HG03571 (cell line): ENCODE results near the gene ZBTB14.
A peak's percentile ranks its signal among the peaks of the same experiment; 100 is the strongest.

Experiments used
- ATAC-seq: cut with Tn5 transposase; IDR thresholded peaks from one replicate; pipeline ENCODE4 v1.9.1; 2021; ENCODE audit not compliant: unreplicated experiment

The ZBTB14 gene

GRCh38 chr18:5294457-5295230 lies 882 bp downstream of the ZBTB14 start:
- ATAC-seq, result peak; percentile 9

DNA sequence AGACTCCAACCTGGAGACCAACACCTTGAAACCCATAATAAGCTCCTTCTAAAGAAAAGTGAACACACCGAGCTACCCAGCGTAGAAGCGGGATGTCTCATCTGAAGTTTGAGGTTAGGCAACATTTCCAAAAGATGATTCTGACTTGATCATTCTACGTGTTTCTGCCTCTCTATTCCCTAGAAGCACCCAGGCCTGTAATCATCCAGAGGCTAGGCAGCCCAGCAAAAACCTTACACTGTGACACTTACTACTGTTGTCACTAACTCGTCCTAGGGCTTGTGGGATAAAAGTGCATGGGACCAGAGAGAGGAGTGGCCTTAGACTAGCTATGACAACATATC lies 1.4 kb downstream of the ZBTB14 start:
- ATAC-seq, result no peak

GRCh38 chr18:5288517-5288935 lies 7.0 kb downstream of the ZBTB14 start:
- ATAC-seq, result peak; percentile 52

DNA sequence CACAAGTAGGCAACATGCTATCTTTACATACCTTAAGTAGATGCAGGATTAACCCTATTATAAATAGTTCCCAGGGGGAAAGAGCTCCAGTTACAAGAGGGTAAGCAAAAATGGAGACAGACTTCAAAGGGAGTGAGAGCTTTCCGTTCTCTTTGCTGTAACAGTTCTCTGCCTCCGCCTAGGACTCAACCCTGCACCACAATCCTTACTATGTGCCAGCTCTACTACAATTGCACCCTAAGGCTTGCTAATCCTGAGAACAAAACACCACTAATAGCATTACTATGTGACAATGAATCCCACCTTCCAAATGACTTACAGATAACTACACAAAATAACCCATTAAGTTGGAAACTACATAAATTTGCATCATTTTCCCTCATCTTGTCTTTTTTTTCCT lies 7.7 kb downstream of the ZBTB14 start:
- no peak for ATAC-seq

- no peak for ATAC-seq
Measured at GRCh38 chr18:5286525-5286924, 9.0 kb downstream of the ZBTB14 start.

- no peak for ATAC-seq
Measured at GRCh38 chr18:5285326-5285725, 10.2 kb downstream of the ZBTB14 start.

DNA sequence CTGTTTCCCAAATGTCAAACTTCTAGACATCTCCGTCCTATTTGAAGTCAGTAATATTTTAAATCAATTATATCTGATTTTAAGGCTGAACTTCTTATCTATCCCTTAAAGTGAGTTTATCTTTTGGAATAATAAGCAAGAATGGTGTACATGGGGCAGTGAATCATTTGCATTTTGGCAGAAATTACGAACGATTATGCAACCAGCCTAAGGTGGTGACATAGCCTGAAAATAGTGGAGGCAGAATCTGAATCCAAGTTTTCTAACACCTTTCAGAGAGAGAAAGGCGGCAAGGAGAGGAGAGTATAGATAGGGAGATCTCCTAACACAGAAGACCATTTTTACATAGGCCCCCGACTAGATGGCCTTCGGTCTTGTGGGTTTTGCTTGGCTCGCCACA lies 10.7 kb downstream of the ZBTB14 start:
- ATAC-seq, result no peak

DNA sequence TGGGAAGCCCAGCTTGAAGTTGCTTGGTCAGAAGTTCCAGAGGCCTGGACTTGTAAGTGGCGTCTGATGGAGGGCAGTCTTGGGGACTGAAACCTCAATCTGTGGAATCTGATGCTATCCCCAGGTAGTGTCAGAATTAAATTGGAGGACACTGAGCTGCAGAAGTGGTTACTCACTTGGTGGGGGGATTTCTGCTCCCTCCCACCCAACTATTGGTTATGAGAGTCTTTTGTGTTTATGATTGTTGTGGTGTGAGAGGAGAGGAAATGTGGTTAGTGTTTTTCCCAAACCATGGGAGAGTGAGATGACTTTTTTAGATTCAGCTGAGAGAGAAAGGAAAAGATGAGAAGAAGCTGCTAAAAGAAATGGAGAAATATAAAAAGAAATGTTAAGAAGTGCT lies 12.8 kb downstream of the ZBTB14 start:
- ATAC-seq, result no peak

- ATAC-seq, result no peak
Measured at GRCh38 chr18:5276947-5277346, 18.6 kb downstream of the ZBTB14 start.

- ATAC-seq, result no peak
Measured at GRCh38 chr18:5275872-5276271, 19.7 kb downstream of the ZBTB14 start.

GRCh38 chr18:5268874-5269273 lies 26.7 kb downstream of the ZBTB14 start:
- ATAC-seq, result no peak

DNA sequence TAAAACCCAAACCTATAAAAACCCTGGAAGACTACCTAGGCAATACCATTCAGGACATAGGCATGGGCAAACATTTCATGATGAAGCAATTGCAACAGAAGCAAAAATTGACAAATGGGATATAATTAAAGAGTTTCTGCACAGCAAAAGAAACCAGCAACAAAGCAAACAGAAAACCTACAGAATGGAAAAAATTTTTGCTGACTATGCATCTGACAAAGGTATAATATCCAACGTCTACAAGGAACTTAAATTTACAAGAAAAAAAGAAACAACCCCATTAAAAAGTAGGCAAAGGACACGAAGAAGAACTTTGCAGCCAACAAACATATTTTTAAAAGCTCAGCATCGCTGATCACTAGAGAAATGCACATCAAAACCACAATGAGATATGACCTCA lies 28.8 kb downstream of the ZBTB14 start:
- ATAC-seq, result no peak

- no peak for ATAC-seq
Measured at GRCh38 chr18:5253910-5254309, 41.6 kb downstream of the ZBTB14 start.

DNA sequence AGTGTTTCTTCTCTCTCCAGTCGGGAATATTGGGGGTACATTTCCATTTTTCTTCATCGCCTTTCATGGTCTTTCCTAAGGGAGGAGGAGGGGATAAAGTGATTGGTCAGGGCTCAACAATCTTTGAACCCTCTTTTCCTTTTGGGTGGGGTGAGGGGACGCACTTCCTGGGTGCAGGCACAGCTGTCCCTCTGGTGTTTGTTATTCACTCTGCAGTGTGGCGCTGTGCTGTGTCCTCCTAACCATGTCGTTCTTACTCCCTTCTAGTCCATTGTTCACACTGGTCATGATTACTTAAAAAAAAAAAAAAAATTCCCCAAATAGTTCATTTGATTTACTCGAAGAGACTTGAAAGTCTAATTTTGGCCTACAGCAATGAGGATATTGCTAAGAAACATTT lies 44.4 kb downstream of the ZBTB14 start:
- no peak for ATAC-seq

DNA sequence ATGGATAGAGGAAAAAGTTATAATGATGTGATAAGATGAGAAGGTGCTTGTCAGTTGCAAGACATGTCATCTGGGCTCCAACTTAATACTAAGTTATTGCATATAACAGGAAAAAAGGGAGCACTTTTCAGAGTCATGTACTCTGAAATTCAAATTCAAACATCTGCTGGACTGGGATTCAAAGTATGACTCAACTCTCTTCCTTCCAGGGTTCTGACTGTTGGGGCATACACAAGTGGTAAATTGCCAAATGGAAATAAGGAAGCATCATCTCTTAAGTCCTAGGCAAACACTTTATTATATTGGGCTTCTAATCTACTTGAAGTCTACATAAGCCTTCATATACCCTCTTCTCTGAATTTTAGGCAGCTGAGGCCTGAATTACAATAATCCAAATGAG lies 44.9 kb downstream of the ZBTB14 start:
- ATAC-seq, result no peak

- ATAC-seq, result no peak
Measured at GRCh38 chr18:5244941-5245340, 50.6 kb downstream of the ZBTB14 start.

GRCh38 chr18:5239447-5239846 lies 56.1 kb downstream of the ZBTB14 start:
- no peak for ATAC-seq
